T1000 (cell line): ENCODE measurements around the gene NEGR1.

Source experiments
- DNase-seq: peaks from one replicate; lab custom pipeline; 2025; ENCODE audit warnings: mixed read lengths; lab: John Stamatoyannopoulos, UW

The NEGR1 gene

DNA sequence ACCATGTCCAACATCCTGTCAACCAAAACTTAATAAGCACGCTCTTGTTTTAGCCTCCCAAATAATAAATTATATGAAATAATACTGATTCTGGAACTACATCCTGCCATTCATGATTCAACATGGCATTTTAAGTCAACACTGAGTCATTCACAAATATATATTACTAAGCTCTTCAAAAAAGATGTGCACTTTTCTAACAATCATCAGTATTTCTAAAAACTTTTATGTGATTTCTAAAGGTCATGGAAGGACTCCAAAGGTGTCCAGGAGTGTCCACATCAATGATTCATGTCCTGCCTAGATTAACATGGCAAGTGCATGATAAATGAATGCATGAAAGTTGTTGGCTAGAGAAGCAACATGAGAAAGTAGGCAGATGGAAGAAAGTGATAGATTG is 51.6 kb downstream of the NEGR1 start:
- DNase-seq: no peak

DNA sequence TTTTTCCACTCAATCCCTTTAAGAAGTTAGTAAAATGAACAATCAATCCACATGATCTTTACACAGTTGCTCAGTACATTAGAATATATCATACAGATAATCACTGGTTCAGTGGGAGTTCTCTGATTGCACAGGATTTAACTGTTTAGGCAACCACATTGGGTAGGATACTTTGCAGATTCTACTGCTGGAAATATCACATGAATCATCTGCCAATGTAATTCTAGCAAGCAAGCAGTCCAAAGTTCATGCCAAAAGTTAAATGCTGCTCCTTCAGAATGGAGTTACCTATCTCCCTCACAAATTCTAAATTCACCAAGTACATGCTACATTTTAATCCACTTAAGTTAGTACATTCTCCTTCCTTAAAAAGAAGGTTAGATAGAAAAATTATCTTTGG is 52.4 kb downstream of the NEGR1 start:
- no peak for DNase-seq

DNA sequence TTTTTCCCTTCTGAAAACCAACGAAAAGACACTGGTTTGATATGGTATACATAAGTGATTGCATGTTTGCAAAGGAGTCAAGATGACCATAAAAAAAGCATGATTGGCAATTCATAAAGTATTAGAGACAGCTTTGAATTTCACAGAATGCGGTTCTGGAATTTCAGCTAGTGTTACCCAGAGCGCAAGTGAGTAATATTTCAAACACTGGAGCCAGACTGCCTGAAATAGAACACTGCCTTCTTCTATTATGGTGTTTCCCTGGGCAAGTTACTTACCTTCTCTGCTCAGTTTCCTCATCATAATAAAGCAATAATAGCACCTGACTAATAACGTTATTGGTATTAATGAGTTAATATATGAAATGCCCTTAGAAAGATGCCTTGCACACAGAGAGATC is 54.7 kb downstream of the NEGR1 start:
- no peak for DNase-seq

DNA sequence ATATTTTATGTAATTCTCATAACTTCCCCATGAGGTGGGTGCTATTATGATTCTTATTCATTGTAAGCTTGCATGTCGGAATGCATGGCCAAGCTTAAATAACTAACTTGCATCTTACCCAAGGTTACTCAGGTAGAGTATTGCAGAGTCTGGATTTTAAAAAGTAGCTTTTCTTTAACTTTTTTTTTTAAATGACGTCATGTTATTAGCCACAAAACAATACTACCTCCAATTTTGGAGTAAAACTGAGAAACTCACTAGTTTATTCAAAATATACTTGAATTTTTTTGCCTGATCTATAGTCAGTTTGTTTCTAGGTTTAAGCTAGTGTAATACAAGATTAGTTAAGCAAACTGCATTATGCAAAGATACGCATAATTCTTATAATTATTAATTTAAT is 57.8 kb downstream of the NEGR1 start:
- DNase-seq: no peak

DNA sequence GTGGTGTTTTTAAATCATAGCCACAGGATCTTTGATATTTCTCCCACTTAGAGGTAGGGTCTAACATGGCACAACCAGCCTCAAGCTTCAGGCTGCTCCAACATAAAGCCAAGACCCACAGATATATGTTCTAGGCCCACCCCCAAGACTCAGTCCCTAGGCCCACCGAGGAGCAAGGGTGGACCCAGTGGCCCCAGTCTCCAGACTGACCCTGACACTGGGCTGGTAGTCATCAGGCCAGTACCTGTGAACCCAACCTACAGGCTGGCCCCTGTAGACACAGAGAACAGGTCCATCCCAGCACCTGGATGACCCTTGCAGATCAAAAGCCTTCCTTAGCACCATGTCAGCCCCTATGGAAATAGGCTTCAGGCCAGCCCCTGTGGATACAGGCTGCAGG is 60.5 kb downstream of the NEGR1 start:
- no peak for DNase-seq

DNA sequence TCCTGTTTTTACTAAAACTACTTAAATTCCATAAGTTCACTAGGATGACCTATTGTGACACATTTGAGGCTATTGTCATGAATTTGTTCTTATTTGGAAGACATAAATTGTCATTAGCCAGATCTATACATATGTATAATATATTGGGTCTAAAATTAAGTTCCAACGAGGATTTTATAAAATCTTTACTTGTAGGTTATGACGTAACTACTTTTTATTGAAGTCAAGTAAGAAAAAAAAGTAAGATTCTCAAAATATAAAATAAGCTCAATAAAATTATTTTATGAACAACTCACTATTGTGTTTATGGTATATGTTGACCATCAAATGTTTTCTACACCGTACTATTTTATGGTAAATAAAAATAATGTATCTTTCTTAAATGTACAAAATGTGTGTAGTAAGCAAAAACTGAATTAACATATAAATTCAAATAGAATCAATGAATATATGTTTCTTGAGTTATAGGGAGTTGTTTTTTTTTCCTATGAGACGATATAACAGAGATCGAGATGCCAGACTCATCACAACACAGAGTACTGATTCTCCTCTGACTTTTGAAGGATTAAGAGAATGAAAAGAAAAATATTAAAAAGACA is 64.1 kb downstream of the NEGR1 start:
- DNase-seq: no peak

DNA sequence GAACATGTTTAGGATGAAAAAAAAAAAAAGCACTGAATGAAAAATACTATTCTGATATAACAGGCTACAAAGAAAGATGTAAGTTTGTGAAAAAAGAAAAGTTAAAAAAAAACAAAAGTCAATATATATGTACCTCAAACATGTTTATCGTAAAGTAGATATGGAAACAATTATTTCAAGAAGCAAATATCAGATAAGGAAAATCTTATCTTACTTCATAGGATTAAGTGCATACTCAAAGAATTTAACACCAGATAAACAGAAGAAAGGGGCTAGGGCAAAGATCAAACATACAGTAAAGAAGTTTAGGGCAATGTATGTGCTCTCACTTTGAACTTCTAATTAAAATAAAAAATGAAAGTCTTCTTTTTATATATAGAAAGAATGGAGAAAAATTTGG is 75.3 kb downstream of the NEGR1 start:
- no peak for DNase-seq

DNA sequence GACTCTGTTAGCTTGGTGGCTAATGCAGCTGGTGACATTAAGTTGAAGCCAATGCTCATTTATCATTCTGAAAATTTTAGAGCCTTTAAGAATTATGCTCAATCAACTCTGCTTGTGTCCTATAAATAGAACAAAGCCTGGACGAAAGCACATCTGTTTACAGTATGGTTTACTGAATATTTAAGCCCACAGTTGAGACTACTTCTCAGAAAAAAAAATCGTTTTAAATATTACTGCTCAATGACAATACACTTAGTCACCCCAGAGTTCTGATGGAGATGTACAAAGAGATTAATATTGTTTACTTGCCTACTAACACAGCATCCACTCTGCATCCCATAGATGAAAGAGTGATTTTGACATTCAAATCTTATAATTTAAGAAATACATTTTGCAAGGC is 79.6 kb downstream of the NEGR1 start:
- no peak for DNase-seq

DNA sequence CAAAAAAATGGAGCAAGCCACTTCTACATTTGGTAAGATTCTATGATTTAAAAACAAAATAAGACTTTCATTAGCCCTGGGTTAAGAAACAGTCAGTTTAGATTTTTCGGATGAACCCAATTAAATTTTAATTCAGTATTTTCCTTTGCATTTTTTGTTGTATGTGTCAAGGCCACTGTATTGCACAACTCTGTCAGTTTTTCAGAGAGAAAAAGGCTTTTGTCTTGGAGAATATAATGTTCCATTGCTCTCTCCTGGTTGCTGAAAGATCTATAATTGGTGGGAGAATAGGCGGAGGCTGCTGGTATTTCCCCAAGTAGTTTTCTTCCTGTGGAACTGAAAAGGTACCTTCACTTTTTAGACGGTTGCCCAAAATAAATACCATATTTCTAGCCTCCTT is 84.6 kb downstream of the NEGR1 start:
- DNase-seq: no peak

DNA sequence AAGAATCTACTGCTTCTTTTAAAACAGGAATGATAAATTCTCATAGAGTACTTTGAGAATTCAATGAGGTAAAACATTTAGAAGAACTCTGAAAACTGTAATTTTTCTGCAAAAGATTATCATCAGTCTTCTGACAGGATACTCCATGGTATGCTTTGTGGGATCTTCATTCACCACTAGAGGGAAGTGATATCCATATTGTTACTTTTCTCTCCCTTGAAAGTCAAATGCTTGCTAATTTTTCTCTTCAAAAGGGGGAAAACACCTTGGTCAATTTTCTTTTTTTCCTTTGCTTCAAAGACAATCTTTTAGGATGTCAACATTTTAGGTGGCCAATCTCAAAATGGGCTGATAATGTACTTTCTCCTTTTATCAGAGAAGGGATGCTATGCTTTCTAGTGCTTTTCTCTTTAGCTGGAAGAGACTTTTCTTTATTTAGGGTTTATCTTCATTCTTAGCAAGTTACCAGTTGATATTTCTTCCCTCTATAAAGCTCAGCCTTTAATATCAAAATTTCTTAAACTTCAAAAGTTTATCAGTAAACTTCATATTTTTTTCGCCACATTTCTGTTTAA is 95.5 kb downstream of the NEGR1 start:
- no peak for DNase-seq

DNA sequence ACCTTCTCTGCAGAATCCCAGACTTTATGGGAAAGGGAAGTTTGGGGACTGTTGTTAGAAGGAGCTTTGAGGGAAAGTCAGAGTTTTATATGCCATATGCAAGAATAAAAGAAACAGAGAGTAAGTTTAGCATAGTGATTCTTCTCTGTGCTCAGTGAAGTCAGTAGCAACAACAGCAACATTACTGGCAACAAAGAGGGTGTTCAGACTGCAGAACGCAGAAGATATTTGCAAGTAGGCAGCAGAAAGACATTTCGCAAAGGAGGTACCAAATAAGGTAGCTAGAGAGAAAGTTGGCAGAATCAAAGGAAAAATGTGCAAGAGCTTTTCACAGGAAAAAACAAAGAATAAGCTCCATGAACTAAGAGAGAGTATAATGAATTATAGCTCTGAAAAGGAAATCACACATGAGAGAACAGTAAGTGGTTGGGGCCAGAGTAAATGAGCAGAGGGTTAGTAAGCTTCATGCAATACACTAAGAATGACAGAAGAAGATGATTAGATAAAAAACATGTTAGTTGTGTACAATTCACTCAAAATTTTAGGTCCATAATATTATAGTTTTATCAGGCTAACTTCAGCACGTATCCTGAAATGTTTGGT is 98.1 kb downstream of the NEGR1 start:
- no peak for DNase-seq

DNA sequence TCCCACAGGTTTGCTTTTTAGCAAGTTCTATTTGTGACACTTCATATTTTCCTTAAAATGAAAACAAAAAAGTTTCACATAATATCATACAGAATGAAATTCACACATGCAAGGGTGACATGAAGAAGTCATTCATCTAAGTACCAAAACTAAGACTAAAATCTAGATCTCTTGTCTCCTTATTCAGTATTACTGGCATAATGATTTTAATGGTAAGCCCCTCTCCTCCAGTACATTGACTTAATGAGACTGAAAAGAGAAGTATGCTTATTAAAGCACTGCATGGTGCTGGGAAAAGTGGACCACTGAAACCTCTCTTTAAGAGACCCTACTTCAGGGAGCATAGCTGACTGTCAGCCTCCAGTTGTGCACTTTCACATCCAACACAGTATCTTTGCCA is 99.5 kb downstream of the NEGR1 start:
- DNase-seq: no peak

DNA sequence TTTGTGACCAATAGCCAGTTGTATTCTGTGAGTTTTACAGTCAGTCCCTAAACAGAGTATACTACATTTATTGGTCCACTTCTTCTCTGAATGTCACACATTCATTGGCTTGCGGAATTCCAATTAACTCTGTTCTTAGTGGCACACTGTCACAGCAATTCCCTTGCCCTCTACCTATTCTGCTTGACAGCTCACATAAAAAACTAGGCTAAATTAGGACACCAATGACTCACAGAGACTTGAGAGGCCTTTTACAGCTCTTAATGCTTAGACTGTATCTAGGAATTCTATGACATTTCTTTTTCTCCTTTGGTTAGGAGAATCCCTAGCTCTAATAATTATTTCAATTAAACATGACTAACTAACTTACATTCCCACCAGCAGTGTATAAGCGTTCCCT is 104.1 kb downstream of the NEGR1 start:
- DNase-seq: no peak

DNA sequence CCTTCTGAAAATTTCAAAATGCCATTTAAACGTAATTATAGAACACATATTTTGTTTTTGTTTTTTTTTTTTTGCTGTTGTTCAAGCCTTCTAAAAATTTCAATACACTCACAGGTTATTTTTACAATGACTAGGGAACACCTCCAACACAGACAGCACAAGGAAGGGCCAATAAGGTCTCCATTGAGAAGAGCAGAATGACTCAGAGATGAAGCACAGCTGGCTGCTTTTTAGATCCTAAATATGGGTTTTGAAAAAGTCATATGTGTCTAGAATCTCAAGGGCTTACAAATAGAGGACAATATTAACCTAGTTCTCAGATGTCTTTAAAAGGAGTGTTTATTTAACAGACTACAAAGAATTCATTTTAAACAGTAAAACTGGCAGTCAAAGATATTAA is 104.6 kb downstream of the NEGR1 start:
- DNase-seq: no peak

DNA sequence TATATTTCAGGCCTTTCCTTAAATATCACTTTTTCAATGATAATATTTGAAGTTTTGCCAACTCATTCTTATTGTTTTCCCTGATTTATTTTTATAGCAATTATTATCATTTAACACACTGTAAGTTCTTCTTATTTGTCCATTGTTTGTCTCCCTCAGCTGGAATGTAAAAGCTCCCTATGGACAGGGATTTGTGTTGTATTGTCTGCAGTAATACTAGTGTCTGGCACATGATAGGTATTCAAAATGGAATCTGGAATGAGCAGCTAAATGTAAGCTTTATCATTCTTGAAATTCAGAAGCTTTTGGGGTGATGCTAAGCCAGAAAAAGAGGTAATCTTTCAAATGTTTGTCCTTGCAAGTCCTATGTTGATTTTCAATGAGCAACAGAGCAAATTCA is 112.1 kb downstream of the NEGR1 start:
- DNase-seq: no peak

DNA sequence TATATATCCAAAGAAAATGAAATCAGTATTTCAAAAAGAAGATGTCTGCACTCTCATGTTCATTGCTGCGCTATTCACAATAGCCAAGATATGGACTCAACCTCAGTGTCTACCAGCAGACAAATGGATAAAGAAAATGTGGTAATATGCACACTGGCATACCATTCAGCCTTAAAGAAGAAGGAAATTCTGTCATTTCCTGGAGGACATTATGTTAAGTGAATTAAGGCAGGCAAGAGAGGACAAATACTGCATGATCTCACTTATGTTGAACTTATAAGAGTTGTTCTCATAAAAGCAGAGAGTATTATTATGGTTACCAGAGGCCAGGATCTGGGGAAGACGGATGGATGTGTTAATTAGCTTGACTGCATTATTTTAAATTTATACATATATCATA is 115.9 kb downstream of the NEGR1 start:
- DNase-seq: no peak

DNA sequence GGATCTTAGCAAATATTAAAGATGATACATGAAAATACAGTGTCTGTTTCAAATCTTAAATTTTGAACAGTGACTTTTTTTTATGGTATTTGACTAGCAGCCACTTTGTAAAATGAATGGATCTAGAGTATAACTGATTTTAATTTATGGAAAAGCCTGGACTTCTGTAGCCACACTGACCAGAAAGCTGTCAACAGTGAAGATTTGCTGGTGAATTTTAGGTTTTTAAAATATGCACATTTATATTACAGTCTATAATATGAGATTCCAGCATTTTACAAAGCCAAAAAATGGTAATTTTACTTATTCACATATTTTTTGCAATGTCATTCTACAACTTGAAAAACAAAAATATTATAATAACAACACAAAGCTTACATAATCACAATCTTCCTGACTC is 131.8 kb downstream of the NEGR1 start:
- DNase-seq: no peak

DNA sequence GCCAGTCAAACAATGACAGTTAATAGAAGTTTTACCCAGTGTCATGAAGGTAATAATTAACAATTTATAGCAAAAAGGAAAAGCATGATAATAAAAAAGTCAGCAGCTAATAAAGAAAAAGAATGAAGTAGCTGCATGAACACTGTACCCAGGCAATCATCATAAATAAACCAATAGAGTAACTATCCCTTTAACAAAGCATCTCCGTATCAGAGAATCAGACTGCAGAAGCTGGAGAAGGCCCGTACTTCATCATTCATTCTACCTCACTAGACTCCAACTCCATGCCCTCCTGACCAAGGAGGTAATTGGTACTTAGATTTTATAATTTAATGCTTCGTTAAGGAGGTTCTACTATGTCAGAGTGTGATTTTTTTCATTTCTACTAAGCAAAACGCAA is 140.5 kb downstream of the NEGR1 start:
- DNase-seq: no peak

DNA sequence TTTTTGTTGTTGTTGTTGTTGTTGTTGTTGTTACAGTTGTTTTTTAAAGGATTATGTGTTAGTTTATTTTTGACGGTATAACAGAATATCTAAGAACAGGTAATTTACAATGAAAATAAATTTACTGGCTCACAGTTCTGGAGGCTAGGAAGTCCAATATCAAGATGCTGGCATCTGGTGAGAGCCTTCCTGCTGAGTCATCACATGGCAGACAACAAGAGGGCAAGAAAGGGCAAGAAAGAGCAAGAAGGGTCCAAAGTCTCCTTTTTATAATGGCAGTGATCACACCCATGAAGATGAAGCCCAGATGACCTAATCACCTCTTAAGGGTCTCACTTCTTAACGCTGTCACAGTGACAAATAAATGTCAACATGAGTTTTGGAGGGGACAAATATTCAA is 142.1 kb downstream of the NEGR1 start:
- DNase-seq: no peak

DNA sequence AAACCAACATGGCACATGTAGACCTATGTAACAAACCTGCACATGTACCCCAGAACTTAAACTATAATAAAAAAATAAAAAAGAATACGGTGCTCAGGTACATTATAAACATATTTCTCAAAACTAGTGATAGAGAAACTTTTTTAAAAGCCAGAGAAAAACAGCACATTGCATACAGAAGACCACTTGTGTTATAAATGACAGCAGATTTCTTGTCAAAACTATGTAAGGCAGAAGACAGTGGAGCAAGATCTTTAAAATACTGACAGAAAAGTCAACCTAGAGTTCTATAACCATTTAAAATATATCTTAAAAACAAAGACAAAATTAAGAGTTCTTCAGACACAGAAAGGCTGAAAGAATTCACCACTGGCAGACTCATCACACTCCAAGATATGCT is 144.7 kb downstream of the NEGR1 start:
- DNase-seq: no peak

DNA sequence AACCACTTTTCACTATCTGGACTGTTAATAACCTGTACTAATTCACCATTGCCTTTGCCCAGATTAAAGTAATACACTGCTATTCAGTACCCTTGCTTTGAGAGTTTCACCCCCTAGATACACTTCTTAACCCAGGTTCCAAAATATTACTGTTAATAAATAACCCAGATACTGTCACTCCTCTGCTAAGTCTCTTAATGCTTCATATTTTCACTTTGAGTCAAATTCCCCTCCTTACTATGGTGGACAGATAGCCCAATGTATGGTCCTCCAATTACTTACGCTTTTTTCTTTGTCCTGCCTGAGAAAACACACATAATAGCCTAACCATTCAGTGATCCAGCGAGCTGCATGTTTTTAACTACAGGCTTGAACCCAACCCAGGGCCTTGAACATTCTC is 152.5 kb downstream of the NEGR1 start:
- no peak for DNase-seq

DNA sequence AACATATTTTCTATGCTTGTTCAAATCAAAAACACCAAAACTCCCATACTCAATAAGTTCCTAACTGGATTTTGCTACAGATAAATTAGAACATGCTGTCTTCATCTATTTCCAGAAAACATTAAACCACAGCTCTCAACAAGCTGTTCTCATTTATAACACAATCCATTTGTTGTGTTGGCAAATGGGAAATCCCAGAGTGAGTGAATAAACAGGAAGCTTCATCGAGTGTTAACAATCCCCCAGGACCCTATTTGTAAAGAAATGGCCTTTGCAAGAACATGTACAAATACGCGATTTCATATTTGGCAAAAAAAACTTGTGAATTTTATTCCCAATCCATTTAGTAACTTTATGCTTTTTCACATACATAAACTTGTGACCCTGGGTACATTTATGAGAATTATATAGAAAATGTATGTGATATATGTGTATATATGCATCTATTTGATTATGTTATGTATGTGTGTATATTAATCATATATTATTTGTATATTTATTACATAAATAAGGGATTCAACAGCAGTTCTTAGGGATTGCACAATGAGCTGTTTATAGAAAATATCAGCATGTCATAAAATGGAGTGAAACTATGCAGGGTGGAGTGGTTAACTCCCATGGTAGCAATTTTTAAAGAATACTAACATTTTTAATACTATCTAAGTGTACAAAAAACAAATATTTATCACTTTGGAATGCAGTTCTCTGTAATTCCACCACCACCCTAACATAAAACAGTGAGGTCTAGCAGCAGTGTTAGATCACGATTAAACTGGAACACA is 160.0 kb downstream of the NEGR1 start:
- no peak for DNase-seq

DNA sequence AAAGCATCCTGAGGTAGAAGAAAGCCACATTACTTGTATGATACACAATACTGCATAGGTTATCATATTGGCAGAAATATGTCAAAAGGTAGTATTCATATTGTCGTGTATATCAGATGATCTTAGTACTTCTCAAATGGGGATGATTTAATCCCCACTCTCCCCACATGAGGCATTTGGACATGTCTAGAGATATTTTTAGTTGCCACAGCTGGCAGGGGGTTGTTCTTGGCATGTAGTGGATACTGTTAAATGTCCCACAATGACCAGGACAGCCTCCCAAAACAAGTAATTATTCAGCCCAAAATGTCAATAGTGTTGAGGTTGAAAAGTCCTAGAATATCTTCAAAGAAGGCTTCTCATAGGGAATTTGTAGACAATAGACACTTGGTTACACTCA is 162.8 kb downstream of the NEGR1 start:
- no peak for DNase-seq
